ENCODE measurements around the gene PROC.

PROC gene

DNA sequence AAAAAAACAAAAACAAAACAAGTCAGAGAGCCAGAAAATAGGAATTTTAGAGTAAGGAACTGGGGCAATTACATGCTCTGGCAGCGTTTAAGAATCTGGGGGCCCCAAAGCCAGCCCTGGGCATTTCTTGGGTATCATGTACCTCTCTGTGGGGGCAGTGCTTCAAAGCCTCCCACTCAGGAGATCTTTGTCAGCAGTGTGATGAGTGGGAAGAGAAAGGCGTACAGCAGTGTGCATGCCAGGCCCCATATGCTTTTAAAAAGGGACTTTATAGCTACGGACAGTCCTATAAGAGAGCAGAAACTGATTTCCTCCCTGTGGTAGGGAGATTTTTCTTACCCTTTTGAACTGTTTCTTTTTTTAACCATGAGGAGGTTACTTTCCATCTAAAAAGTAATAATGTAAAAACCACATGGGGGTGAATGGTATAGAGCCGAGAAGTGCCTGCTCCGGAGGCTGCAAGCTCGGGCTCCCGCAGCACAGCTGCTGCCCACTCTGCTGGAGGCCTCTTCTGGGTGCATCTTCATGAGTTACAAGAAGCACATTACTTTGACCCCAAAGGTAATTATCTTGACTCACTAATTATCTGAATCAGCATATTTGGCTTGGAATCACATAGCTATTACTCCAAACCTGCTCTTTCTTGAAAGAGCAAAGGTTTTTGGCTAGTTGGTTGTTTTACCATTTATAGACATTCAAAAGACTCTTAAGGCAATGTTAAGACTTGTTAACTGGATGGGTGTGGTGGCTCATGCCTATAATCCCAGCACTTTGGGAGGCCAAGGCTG is 46.4 kb downstream of the PROC start:
- no peak for DNase-seq (ENCODE audit: low read depth)
- H3K4me3 ChIP-seq (ENCODE audit: low read depth, low read length), result no peak overlapping the region
- in situ Hi-C loops (cut with HindIII; ENCODE audit: low sequenced_read_pairs), result no loop called here
- TF ChIP-seq, protein P1, sequence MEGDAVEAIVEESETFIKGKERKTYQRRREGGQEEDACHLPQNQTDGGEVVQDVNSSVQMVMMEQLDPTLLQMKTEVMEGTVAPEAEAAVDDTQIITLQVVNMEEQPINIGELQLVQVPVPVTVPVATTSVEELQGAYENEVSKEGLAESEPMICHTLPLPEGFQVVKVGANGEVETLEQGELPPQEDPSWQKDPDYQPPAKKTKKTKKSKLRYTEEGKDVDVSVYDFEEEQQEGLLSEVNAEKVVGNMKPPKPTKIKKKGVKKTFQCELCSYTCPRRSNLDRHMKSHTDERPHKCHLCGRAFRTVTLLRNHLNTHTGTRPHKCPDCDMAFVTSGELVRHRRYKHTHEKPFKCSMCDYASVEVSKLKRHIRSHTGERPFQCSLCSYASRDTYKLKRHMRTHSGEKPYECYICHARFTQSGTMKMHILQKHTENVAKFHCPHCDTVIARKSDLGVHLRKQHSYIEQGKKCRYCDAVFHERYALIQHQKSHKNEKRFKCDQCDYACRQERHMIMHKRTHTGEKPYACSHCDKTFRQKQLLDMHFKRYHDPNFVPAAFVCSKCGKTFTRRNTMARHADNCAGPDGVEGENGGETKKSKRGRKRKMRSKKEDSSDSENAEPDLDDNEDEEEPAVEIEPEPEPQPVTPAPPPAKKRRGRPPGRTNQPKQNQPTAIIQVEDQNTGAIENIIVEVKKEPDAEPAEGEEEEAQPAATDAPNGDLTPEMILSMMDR (IDR thresholded peaks at IDR 0.05; ENCODE audit: low read depth, low read length, missing control alignments), result no peak

DNA sequence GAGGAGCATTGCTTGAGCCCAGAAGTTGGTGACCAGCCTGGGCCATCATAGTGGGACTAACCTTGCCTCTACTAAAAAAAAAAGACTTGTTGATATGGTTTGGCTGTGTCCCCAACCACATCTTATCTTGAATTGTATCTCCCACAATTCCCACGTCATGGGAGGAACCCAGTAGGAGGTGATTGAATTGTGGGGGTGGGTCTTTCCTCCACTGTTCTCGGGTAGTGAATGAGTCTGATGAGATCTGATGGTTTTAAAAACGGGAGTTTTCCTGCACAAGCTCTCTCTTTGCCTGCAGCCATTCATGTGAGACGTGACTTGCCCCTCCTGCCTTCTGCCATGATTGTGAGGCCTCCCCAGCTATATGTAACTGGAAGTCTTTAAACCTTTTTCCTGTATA is 47.0 kb downstream of the PROC start:
- TF ChIP-seq, protein P1 (IDR thresholded peaks at IDR 0.05; ENCODE audit: low read depth, low read length, missing control alignments), result no peak
- in situ Hi-C loops (cut with HindIII; ENCODE audit: low sequenced_read_pairs), result no loop called here
- no peak for DNase-seq (ENCODE audit: low read depth)

DNA sequence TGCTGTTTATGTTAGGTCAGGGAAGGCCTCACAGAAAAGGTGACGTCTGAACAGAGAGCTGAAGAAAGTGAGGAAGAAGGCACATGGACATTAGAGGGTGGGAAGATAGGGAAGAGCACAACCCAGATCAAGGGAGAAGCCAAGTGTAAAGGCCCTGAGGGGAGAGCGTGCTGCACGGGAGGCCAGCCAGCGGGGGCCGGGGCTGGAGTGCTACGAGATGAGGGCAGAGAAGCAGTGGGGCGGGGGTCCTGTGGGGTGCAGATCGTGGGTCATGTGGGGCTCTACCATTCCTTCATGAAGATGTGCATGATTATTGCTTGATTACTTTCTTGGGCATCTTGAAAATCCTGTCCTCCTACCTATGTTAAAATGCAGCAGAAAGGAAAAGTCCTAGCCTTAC is 50.8 kb downstream of the PROC start:
- DNase-seq (ENCODE audit: low read depth), result no peak
- TF ChIP-seq, protein P1 (IDR thresholded peaks at IDR 0.05; ENCODE audit: low read depth, low read length, missing control alignments), result no peak
- in situ Hi-C loops (cut with HindIII; ENCODE audit: low sequenced_read_pairs), result no loop called here
- H3K4me3 ChIP-seq (ENCODE audit: low read depth, low read length), result no peak overlapping the region

More for the DNA sequence above, 47.0 kb downstream of the PROC start:
- no peak overlapping the region for H3K4me3 ChIP-seq (ENCODE audit: low read depth, low read length)

DNA sequence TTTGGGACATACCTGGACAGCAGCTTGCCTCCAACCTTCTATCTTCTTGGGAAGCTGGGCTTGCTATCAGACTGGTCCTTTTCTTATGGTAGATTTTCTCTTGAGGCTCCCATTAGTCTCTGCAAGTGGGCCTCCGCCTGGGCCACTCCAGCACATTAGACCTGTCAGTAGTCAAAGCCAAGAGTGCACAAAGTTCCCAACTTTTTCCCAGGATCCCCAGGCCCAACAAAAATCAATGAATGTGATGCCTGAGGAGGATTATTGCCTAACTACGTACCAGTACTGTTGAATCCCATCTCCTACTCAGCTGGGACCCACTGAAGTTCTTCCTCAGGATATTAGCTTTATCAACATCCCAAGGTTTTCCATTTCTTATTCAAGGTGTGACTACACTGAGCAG is 51.7 kb downstream of the PROC start:
- no peak for DNase-seq (ENCODE audit: low read depth)
- in situ Hi-C loops (cut with HindIII; ENCODE audit: low sequenced_read_pairs), result no loop called here
- TF ChIP-seq, protein P1 (IDR thresholded peaks at IDR 0.05; ENCODE audit: low read depth, low read length, missing control alignments), result no peak
- no peak overlapping the region for H3K4me3 ChIP-seq (ENCODE audit: low read depth, low read length)

DNA sequence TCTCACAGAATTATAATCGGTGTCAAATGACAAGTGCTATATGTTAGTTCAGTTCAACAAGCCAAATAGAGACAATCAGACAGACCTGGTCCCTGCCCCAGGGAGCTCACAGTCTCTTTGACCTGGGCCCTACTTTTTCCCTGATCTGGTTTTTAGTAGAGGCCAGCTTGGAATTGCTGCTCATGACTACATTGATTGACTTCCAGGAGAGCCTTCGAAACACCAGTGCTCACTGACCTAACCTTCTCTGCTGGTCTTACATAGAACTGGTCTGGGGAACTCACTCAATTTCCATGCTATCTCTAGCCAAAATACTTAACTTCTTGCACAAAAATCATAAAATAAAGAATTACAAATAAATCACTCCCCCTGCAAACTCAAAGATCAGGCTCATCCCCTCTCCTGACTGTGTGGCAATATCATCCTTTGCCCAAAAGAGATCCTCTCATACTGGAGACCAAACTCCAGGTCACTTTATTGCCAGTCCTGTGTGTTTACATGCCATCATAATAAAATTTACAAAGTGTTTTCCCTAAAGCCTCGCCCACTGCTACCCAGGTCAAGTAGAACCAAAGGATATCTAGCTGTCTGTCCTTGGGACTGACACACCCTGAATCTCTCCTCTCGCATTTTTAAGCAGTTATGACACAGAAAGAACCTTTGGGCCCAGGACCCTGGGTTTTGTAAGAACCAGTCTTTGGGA is 53.2 kb downstream of the PROC start:
- TF ChIP-seq, protein P1 (IDR thresholded peaks at IDR 0.05; ENCODE audit: low read depth, low read length, missing control alignments), result no peak
- no peak for DNase-seq (ENCODE audit: low read depth)
- H3K4me3 ChIP-seq (ENCODE audit: low read depth, low read length), result no peak overlapping the region
- in situ Hi-C loops (cut with HindIII; ENCODE audit: low sequenced_read_pairs), result no loop called here

DNA sequence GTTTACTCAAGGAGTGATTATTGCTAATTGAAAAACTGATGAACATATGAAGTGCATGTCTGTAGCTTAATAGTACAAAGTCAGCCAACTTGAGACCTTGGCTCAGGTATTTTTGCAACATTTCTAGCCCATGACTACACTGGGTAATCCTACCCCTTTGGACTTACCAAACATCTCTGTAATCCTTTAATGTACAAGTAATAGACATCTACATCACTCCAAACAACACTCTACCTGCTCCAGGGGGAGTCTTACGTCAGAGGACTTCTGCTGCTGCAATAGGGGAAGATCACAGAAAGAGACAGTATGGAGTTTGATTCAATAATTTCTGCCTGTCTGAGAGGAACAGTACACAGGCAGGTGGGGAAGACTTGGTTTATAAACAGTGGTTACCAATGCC is 54.0 kb downstream of the PROC start:
- no peak overlapping the region for H3K4me3 ChIP-seq (ENCODE audit: low read depth, low read length)
- in situ Hi-C loops (cut with HindIII; ENCODE audit: low sequenced_read_pairs), result no loop called here
- no peak for DNase-seq (ENCODE audit: low read depth)
- TF ChIP-seq, protein P1 (IDR thresholded peaks at IDR 0.05; ENCODE audit: low read depth, low read length, missing control alignments), result no peak

Data from astrocyte of the cerebellum (primary cell).